GDM1 (cell line): ENCODE results near the gene FZD10.

Experiments
- DNase-seq: peaks from one replicate; lab custom pipeline; 2025; lab: John Stamatoyannopoulos, UW

The FZD10 gene

DNA sequence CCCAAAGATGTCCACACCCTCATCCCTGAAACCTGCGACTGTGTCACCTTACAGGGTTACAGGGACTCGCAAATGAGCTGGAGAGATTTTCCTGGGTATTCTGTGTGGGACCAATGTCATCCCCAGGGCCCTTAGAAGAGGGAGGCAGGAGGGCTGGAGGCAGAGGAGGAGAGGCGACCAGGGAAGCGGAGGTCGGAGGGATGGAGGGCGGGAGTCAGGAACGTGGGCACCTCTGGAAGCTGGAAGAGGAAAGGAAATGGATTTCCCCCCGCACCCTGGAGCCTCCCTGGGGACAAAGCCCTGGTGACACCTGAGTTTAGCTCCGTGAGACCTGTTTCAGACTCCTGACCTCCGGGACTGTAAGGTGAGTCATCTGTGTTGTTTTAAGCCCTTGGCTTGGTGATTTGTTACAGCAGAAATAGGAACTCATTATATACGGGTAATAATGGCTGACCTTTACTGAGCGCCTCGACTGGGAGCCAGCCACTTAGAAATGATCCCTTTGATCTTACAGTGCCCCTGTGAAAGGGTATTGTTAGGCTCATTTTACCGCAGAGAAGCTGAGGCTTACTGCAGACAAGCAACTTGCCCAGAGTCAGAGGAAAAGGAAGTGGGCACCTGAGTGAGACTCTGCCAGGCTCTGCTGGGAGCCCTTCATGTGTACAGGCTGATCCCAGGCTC is 29.3 kb upstream of the FZD10 start:
- DNase-seq = no peak

DNA sequence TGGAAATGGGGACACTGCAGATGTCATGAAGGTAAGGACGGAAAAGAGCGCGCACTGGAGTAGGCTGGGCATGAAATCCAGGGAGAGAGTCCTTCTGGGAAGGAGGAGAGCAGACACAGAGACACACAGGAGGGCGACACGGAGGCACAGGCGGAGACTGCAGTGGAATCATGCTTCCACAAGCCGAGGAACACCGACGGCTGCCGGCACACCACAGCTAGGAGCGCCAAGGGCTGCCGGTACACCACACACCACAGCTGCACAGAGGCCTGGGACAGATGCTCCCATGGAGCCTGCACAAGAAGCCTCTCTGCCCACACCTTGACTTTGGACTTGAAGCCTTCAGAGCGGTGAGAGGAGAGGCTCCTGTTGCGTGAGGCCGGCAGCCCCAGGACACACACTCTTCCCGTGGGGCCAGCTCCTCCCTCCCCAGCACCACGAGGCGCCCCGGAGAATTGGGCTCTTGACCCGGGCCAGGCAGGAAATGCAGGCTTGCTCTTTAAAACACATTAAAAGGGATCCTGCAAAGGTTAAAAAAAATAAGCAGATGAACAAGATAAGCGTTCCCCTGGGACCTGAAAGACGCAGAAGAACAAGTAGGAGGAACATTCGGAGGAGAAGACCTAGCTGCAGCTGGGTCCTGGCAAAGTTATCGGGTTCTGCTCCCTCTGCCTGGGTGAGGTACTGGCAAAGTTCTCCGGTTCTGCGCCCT is 28.3 kb upstream of the FZD10 start:
- DNase-seq = no peak

DNA sequence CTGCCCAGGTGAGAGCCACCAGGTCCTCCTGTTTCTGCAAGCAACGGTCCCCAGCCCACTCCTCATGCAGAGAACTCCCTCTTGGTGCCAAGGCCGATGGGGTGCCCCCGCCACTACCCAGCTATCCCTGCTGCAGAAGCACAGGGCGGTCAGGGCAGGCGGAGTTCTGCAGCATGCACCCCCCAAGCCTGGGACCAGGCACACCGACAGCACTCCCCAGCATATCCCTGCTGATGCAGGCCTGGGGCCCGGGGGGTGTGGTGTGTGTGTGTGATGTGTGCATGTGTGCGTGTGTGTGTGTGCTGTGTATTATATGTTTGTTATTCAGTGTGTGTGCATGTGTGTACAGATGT is 27.7 kb upstream of the FZD10 start:
- DNase-seq = no peak

DNA sequence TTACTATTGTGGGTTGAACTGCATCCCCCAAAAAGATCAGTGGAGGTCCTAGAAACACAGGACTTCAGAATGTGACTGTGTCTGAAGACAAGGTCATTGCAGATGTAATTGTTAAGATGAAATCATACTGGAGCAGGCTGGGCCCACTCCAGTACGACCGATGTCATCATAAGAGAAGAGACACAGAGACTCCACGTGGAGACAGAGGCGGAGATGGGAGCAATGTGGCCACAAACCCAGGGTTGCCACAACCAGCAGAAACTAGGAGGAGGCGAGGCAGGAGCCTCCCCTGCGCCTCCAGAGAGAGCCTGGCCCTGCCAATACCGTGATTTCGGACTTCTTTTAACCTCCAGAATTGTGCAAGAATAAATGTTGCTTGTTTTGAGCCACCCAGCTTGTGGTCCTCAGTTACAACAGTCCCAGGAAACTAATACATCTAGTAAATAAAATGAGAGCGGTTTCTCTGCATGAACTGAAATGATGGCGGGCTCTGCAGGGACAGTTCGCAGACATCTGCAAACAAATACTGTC is 25.7 kb upstream of the FZD10 start:
- DNase-seq = no peak

DNA sequence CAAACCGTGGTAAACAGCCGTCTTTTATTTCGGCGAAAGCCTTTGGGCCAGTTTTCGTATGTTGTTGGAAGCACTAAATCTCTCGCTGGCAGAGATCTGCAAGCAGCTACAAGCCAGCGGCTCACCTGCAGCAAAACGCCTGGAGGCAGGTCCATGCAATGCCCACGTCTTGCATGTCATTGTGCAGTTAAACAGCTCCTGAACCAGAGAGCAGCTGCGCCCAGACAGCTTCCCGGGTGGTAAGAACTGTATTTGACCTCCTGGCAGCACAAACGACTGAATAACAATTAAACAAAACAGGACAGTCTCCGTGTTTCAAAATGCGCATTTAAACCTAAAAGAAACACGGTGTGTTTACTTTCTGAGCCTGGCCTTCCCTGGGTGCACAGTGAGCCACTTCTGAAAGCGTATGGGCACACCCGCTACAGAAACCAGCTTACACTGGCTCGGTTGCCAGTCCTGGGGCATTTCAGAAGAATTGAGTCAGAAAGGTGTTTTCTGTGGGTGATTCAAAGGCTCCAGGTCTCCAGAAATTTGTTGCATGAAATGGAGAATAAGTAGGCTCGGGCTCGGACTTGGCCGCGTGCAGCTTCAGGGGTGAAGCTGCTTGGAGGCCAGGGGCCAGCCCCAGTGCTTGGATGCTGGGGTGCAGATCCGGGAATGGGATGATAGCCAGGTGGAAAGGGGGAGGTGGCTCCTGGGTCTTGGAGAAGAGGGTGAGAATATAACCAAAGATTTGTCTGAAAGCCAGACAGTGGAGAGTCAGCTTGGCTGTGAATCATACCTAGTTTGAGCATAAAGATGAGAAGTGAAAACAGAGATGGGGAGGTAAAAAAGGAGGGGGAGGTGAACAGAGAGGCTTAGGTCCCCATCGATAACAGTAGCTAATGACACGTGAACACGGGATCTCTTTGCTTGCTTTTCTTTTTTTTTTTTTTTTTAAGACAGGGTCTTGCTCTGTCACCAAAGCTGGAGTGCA is 24.9 kb upstream of the FZD10 start:
- DNase-seq = no peak

DNA sequence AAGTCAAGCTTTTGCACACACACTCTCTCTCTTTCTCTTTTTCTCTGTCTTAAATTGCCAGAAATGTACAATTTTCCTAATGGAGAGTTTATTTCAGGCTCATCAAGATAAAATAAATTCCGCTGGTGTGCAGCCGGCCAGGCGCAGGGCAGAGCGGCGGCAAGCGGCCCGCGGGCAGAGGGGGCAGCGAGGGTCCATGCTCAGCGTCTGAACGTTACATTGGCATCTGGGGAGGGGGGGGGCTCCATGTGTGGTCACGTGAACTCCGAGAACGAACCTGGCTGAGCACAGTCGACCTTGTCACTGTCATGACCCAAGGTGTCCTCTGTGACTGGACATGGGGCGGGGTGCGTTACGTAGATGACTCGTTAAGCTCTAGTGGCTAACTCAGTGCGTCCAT is 23.8 kb upstream of the FZD10 start:
- DNase-seq = no peak

DNA sequence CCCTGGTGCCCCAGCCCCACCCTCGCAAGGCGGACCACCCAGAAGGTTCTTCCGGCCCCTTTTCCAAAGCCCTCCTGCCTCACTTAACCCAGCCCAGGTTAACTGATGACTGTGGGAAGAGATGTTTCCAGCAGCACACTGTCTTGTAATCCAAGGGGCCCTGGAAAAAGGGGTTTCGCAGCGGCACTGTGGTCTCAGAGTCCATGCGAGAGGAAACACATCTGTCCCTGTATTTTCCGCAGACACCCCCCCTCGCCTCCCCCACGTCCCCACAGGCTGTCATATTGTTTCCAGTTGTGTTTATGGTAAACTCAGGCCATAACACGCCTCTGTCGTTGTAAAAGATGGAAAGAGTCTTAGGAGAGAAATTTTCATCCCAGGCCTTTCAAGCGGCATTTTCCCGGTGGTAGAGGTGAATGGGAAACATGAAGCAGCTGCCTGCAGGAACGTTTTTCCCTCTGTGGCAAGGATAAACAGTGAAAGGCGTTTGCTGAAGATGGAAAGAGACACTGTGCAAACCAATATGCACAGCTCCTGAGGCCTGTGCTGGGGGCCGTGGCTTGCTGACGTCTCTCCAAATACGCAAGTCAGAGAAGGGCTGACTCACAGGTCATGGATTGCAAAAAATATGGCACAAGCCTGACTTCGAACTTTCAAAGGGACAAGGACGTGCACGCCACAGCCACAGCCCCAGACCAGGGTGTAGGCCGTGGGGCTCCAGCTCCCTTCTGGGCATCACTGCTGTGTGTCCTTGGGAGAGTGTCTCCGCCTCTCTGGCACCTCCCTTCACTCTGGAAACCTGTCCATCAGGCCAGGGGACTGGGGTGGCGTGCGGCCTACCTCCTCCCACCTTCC is 22.5 kb upstream of the FZD10 start:
- DNase-seq = no peak

DNA sequence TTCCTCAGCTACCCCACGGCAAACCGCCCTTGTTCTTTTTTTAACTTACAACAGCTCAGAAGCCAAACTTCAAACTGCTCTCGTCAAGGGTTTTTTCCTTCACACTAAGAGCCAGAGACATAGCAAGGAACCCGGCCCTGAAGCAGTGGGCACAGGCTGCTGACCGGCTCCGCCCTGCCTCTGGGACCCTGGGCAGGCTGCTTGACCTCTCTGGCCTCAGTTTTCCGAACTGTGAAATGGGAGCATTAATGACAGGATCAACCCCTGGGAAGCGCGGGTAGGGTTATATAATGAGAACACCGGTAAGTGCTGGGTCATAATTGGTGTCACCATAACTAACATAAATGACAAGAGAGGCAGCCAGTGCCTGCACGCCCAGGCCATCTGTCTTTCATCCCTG is 21.2 kb upstream of the FZD10 start:
- no peak for DNase-seq

DNA sequence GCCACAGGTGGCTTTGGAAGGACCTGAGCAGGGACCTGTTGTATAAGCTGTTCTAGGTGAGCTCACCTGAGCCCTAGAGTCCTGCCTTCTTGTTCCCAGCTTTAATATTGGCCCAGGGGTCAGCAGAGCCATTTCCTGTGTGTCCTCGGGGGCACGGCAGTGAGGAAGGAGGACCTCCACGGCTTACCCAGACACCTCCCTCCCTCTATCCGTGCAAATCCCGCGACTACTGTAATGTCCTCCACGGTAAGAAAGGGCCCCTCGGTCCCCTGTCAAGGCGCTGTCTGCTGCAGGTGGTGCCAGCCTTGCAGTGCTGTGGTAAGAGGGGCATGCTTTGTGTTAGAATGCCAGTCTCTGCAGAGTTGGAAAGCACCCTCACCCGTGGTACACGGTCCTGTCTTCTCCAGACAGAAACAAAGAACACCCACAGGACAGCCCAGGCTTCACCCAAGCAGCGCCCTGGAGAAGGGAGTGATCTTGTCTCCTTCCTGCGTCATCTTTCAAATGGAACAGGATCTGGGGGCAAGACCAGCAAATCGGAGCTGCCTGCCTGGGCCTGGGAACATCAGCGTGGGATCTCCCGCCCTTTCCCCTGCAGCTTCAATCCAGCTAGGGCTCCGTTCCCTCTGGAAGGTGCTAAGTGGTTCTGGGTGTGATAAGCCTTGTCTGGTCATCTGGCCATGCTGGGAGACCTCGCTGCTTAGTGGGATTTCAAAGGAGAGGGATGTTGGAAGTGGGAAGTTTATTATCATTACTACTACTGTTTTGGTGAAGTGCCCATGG is 20.2 kb upstream of the FZD10 start:
- no peak for DNase-seq

DNA sequence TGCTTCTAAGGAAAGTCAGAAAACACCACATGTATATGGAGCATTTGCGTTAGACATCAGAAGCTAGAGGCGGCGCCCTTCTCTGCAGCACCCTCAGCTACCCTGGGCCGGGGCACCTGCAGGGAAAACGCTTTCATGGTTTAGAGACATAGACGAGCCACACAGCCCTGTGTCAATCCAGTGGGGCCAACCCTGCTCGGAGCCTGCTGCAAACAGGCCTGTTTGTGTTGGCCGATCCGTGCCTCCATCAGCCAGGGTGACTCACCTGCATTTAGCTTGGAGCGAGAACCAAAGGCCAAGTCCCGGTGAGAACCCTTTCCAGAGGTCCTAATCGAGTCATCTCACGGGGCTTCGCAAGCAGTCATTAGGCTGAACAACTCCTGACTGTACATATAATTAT is 19.5 kb upstream of the FZD10 start:
- DNase-seq = no peak

DNA sequence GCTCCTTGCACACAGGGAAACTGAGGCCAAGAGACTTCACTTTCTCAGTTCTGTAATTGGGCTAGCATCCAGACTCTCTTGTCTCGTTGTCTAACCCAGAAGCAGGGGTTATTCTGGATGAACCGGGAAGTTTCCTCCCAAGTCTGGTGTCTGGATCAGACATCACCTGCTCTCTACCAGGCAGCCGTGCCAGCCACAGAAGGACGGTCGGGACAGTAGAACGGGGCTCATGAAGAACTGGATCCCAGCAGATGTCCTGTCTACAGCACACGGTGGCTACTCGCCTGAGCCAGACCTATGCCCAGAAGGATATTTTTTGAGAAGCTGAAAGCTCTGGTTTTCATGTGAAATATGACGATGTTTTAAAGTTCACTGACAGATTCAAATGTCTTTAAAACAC is 19.1 kb upstream of the FZD10 start:
- no peak for DNase-seq

DNA sequence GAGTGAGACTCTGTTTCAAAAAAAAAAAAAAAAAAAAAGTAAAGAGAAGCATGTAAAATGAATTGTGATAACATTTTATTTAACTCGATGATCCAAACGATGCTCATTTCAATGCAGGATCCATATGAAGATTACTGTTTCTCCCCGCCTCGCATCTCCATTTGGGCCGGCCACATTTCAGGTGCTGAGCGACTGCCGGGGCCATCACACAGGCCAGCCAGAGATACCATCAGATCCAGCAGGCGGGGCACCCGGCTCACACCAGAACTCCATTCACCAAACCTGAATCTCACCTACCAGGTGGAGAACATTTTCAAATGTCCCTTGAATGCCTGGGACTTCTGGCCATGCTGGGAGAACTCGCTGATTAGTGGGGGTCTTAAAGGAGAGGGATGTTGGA is 18.0 kb upstream of the FZD10 start:
- DNase-seq = no peak

DNA sequence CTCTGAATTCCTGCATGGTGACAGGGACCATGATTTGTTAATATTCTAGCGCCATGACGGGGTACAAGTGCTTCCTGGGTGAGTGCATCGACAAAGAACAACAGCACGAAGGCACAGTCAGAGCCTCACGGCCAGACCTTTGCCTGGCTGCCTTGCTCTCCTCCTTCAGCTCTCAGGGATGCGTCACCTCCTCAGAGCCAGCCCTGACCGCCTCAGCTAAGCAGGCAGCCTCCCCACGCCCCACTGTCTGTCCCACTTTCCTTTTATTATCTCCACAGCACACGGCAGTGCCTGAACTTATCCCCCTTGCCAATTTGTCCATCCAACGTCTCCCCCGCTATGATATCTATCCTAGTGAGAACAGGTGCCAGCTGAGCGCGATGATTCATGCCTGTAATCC is 16.5 kb upstream of the FZD10 start:
- no peak for DNase-seq

DNA sequence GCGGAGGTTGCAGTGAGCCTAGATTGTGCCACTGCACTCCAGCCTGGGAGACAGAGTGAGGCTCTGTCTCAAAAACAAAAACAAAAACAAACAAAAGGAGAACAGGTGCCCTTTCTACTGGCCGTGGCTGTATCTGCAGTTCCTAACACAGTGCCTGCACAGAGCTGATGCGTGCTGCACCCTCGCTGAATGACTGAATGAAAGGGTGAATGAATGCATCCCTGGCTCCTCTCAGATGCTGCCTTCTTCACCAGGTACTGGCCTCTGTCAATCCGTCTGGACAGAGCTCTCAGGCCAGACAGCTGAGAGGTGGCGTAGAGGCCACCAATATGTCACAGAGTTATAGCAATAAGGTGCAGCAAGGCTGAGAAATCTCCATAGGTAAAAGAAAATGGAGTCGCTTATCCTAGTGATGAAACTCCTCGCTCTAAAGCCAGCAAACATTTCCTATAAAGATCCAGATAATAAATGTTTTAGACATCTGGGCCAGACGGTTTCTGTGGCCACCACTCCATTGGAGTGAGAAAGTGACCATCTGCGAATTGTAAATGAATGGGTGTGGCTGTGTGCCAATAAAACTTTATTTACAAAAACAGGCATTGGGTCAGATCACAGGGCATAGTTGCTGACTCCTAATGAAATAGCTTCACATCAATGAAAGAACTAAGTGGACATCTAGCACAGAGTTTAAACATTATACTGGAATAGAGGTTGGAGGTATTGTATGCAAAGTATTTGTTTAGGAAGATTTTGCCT is 15.9 kb upstream of the FZD10 start:
- no peak for DNase-seq

DNA sequence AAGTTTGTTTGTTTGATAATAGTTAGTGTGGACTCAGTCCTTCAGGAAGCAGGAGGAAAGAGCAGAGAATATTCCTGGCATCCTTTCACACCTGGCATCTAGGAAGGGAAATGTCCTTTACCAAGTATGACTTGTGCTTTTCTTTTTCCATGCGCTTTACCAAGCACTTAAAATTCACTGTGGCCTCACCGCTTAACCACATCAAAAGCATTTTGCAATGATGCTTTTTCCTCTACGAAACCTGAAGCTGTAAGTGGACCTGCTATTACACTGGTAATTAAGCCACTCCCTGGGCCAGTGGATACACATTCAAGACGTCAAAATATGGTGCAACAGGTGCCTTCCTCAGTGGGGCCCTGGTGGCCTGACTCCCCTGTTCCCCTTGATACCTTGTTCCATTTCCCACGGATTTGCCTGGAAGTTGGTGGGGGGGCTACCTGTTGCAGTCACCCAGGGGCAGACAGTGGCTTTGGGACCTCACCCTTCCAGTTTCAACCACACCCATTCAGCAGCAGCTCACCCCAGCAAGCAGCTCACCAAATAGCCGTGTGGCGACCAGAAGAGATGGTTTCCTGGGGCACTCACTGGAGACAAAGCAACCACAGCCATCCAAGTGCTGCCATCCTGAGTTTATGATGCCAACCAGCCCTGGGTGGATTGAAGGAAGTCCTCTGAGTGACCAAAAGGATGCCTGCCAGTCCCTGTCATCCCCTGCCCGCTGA is 14.2 kb upstream of the FZD10 start:
- no peak for DNase-seq

DNA sequence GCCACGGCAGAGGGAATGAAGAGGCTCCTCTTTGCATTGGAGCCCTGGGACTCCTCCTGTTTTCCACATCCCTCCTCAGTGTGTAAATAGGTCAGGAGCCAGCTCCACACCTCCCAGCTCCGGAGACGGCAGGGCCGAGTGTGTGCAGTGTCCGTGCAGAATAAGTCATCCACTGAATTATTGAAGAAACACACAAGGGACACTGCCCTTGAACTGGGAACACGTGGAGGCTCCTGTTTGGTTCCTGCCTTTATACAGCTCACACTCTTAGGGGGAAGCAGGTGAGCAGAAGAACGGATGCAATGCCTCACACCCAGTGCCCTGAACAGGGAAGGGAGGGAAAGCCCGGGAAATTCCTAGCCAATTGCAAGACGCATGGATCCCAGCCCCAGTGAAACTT is 10.4 kb upstream of the FZD10 start:
- no peak for DNase-seq

DNA sequence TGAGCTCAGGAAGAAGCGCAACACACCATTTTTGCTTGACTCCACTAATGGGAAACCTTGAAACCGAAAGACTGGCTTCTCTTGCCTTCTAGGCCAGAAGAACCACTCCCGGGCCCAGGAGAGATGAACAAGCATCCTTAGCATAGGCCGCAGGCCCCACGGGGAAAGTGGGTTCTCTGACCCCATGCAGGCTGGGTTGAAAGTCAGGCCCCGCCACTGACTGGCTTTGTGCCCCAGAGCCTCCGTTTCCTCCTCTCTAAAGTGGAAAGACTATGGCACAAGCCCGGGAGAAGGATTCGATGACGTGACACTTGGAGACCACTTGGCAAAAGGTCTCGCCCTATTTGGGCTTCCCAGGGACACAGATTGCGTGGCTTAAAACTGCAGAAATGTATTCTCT is 9.9 kb upstream of the FZD10 start:
- DNase-seq = no peak

DNA sequence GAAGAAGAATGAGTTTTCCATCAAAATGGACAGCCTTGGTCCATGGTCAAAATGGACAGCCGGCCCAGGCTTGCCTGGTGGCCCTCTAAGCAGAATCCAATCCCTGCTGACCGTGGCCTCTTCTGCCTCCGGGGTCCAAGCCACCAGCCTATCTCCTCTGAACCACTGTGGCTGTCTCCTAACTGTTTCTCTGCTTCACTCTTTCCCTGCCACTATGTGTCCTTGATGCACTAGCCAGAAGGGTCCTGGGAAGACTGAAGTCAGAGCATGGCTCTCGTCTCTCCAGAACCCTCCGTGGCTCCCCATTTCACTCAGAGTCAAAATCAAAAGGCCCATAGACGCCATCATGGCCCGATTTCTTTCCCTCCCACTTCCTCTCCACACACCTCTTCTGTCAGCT is 8.5 kb upstream of the FZD10 start:
- DNase-seq = no peak

DNA sequence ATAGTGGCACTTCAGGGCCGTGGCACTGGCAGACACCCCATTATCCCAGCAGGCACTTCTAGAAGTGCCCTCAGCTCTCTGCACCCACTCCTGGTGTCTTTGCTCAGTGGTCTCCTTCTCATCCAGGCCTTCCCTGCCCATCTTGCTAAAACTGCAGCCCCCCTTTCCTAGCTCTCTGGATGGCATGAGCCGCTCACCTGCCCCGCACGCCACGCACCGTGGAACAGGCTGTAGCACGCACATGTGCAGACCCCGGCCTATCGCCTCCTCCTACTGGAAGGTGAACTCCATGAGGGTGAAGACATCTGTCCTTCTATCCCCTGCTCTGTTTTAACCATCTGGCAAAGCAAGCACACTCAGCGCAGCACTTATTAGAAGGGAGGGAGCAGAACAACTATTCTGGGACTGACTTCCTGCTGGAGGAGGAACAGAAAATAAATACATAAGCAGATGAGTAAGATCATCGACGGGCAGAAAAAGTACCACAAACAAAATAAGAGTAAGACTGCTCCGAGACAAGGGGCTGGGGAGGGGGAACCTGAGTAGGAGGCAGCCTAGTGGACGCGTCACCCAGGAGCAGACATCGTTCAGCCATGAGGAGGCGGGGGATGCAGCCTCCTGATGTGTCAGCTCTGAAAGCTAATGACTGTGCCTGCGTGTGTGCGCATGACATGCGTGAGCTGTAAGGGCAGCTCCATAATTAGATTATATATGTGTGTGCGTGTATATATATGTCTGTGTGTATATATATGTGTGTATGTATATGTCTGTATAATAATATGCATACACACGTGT is 7.8 kb upstream of the FZD10 start:
- no peak for DNase-seq
